Activated CD4-positive, alpha-beta T cell treated with anti-CD3 and anti-CD28 coated beads, Interleukin-2, amount 10 ng/mL, durations not matched to agents 7 days and 5 days (primary cell): ENCODE data around the gene MFAP3L. TPM values are rescaled to one million over a fixed set of nuclear protein-coding genes. Genes with fewer than 3 reads are reported as not detected.
"Not testable (repeated sequence)": the region's sequence is repeated elsewhere in the genome, so short reads cannot be mapped to it uniquely, and the experiment has no call there.

Experiments
- CTCF ChIA-PET: fragments of 350-600 bp; sonication (Branson Sonifier 250); formaldehyde crosslinking; loops from one replicate; lab custom pipeline; 2021; ENCODE audit warnings: antibody characterized with exemption; lab: Charles Lee
- POLR2A ChIA-PET: fragments of 350-600 bp; sonication (Branson Sonifier 250); formaldehyde crosslinking; loops from one replicate; lab custom pipeline; 2021; ENCODE audit warnings: antibody characterized with exemption; lab: Charles Lee
- DNase-seq: peaks from one replicate; pipeline ENCODE4 v3.0.0-alpha.2; 2020
- H3K27ac Mint-ChIP-seq: one replicate; pipeline ENCODE4 v1.8.0; 2021; ENCODE audit warnings: mild to moderate bottlenecking, moderate library complexity, mixed read lengths
- H3K27me3 Mint-ChIP-seq: one replicate; pipeline ENCODE4 v1.8.0; 2021; ENCODE audit warnings: mixed read lengths
- H3K36me3 Mint-ChIP-seq: one replicate; pipeline ENCODE4 v1.8.0; 2021; ENCODE audit warnings: low read depth, mixed read lengths
- H3K4me1 Mint-ChIP-seq: one replicate; pipeline ENCODE4 v1.8.0; 2021; ENCODE audit warnings: mixed read lengths
- H3K4me3 Mint-ChIP-seq: one replicate; pipeline ENCODE4 v1.8.0; 2021; ENCODE audit warnings: mild to moderate bottlenecking, moderate library complexity, mixed read lengths
- H3K9me3 Mint-ChIP-seq: one replicate; pipeline ENCODE4 v1.8.0; 2021; ENCODE audit warnings: mixed read lengths
- total RNA-seq, 2 experiments: library from RNA; stranded (reverse); gene quantifications; one replicate each; pipeline ENCODE4 v1.2.3, GENCODE V29; 2021

The MFAP3L gene
- under 1 TPM; 0.27 to 0.35 TPM for total RNA-seq

DNA sequence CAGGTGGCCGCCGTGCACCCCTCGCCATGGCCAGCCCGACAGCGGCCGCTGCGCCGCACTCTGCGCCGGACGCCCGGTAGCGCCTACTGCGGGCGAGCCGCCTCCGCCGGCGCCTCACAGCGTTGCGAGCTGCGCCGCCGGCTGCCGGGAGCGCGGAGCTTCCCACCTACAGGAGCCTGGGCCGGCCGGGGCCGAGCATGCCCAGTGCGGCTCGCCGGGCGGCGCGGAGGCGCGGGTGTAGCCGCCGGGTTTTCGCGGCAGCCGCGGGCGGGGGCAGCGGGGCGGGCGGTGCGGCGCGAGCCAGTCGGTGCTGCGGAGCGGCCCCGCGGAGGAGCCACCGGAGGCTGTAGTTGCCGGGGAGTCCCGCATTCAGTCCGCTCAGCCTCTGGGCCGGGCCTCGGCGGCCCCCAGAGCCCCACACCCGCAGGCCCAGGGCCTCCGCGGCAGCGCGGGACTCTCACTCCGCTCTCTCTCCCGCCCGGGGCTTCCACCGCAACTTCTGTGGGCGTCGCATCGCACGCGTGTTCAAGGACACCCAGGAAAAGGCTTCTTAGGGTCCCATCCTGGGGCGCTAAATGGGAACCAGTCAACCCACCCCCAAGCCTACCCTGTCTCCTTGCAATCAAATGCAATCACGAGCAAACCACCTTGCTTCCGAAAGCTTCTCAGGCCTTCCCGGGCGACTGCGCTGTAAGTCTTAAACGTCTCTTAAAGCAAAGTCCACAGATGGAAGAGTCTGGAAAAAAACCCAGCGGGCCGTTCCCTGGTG lies at the start of gene MFAP3L:
Gene MFAP3L (minus strand): TSS at position 143 of the 769 bp plus-strand sequence. CDS start 20,518 bp downstream, outside the sequence.
- peak within 1 kb of the TSS; percentile 81 for H3K4me3 Mint-ChIP-seq
- H3K27ac Mint-ChIP-seq: peak within 1 kb of the TSS; percentile 75
- H3K4me1 Mint-ChIP-seq: peaks cover 15% of the 10 kb centered on the region
- no peaks in the 10 kb centered on the region for H3K9me3 Mint-ChIP-seq
- ChIA-PET POLR2A (no interaction called here), CTCF (no interaction called here)
- H3K27me3 Mint-ChIP-seq: peaks cover 70% of the 10 kb centered on the region
- peak; percentile 71 for DNase-seq
- no peaks in the 10 kb centered on the region for H3K36me3 Mint-ChIP-seq

DNA sequence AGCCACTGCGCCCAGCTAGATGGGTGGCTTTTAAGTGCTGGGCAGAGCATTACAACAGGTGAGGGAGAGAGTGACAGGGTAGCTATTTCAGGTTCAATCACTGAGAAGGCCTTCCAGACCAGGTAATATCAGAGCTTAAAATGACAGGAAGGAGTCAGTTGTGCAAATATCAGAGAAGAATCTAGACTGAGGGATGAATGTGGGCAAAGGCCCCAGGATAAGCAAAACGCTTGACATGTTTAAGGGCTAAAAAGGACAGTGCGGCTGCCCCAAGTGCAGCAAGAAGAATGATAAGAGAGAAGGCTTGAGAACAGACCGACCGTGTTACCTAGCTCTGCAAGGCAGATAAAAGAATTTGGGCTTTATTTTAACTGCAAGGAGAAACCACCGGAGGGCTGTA lies 45.0 kb upstream of the MFAP3L start:
- Mint-ChIP-seq H3K27ac (no peak overlapping the region), H3K27me3 (peaks cover 5% of the 10 kb centered on the region), H3K36me3 (no peaks in the 10 kb centered on the region), H3K4me1 (no peaks in the 10 kb centered on the region), H3K9me3 (no peaks in the 10 kb centered on the region), H3K4me3 (no peak overlapping the region)
- ChIA-PET CTCF (no interaction called here), POLR2A (no interaction called here)
- DNase-seq: no peak

DNA sequence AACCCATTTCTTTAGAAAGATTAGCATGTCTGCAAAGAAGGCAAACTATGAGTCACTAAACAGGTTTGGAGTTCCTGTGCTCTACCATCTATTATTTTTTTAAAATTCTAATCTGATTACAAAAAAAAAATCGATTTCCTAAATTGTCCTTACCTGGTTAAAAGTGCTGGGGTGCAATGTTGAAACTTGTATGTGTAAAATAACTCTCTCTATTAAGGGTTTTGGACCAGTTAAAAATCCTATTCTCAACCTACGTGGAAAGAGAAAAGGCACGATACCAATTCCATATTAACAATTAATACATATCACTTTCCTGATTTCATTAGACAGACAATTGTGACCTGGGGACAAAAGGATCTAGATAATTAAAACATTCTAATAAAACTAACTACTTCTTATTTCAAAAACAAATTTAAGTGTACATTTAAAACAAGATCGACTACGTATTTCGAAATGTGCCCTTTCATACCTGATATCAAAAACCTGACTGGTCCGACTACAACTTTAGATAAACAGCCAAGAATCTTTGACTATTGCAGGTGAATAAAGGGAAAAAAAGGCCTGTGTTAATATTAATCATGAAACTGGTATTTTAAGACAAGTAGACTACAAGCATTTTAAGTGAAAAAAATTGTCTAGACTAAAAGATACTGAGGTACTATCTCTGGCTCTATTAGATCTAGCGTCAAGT lies 42.4 kb upstream of the MFAP3L start:
- no peak overlapping the region for H3K4me3 Mint-ChIP-seq
- H3K9me3 Mint-ChIP-seq: no peaks in the 10 kb centered on the region
- H3K4me1 Mint-ChIP-seq: no peaks in the 10 kb centered on the region
- POLR2A ChIA-PET: no interaction called here
- no peaks in the 10 kb centered on the region for H3K36me3 Mint-ChIP-seq
- H3K27ac Mint-ChIP-seq: no peak overlapping the region
- CTCF ChIA-PET: no interaction called here
- no peak for DNase-seq
- H3K27me3 Mint-ChIP-seq: peaks cover 6% of the 10 kb centered on the region

DNA sequence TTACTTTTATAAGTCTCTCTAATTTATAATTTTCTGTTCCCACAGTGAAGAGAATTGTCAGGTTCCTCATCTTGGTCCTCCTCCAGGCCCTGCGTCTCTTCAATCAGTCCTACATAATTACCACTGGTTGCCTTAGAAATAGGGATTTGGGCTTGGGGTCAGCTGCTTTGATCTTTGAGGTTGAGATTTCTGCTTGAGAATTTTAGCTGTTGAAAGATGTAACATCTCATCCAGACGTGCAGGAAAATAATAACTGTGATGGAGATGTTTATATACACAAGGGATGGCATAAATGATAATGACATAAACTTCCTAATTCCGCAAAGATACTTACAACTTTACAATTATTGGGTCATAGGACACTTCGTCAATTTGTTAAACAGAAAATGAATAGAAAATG lies 33.2 kb upstream of the MFAP3L start:
- Mint-ChIP-seq H3K4me3 (no peak overlapping the region), H3K9me3 (no peaks in the 10 kb centered on the region), H3K4me1 (no peaks in the 10 kb centered on the region), H3K27me3 (peaks cover 4% of the 10 kb centered on the region), H3K27ac (no peak overlapping the region), H3K36me3 (no peaks in the 10 kb centered on the region)
- DNase-seq: no peak
- POLR2A ChIA-PET: no interaction called here
- CTCF ChIA-PET: no interaction called here

DNA sequence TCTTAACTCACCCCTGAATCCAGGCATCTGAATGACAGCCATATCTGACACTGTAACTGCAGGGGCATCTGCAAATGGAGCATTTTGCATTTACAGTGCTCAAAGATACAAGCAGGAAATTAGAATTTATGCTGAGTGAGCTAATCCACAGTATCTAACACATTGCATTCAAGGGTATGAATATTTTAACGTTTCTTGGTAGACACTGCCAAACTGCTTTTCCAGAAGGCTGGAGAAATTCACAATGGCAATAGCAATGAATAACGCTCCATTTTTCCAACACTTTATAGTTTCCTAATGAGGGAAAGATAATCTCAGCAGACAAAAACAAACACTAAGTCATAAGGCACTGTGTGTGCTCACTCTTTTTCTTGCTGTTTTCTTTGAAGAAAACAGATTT lies 32.6 kb upstream of the MFAP3L start:
- CTCF ChIA-PET: no interaction called here
- POLR2A ChIA-PET: no interaction called here

DNA sequence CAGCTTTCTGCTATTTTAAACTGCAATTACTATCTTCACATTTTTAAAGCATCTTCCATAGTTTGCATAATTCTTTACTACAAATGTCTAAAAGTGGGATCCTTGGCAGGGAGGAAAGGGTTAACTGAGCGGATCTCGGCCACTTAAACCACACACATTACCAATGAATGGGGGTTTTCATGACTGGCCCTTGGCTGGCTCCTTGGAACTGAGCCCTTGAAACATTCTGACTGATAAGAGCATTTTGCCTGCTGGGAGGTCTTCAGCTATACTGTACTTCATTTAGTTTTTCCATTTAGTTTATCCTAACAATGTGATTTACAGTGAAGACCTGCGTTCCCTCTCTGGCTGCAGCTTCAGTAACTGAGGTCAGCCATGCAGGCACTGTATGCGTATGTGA lies 31.7 kb upstream of the MFAP3L start:
- ChIA-PET CTCF (no interaction called here), POLR2A (no interaction called here)
- H3K36me3 Mint-ChIP-seq: no peaks in the 10 kb centered on the region
- no peak for DNase-seq
- H3K4me1 Mint-ChIP-seq: no peaks in the 10 kb centered on the region
- H3K27me3 Mint-ChIP-seq: peaks cover under 1% of the 10 kb centered on the region
- H3K4me3 Mint-ChIP-seq: no peak overlapping the region
- H3K27ac Mint-ChIP-seq: no peak overlapping the region
- no peaks in the 10 kb centered on the region for H3K9me3 Mint-ChIP-seq

More for the DNA sequence above, 32.6 kb upstream of the MFAP3L start:
- Mint-ChIP-seq H3K36me3 (no peaks in the 10 kb centered on the region), H3K27ac (no peak overlapping the region), H3K4me3 (no peak overlapping the region), H3K9me3 (no peaks in the 10 kb centered on the region), H3K27me3 (peaks cover 4% of the 10 kb centered on the region), H3K4me1 (no peaks in the 10 kb centered on the region)
- DNase-seq: no peak

DNA sequence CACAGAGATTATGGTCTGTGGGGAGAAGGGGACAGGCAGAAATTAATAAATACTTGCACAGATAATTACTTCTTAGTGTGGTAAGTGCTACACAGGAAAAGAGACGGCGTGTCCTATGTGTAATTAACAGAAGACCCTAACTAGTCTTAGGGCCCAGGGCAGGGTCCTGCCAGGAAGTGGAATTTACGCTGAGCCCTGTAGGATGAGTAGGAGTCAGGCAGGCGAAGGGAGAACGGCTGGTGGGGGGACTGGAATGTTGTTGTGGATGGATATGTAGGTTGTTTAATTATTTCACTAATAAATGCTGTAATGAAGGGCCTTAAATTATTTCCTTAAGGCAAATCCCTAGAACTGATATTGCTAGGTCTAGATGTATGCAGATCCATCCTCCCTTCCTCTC lies 26.7 kb upstream of the MFAP3L start:
- Mint-ChIP-seq H3K36me3 (no peaks in the 10 kb centered on the region), H3K9me3 (no peaks in the 10 kb centered on the region), H3K27me3 (no peaks in the 10 kb centered on the region), H3K27ac (no peak overlapping the region), H3K4me1 (no peaks in the 10 kb centered on the region), H3K4me3 (no peak overlapping the region)
- ChIA-PET POLR2A (no interaction called here), CTCF (no interaction called here)
- no peak for DNase-seq

DNA sequence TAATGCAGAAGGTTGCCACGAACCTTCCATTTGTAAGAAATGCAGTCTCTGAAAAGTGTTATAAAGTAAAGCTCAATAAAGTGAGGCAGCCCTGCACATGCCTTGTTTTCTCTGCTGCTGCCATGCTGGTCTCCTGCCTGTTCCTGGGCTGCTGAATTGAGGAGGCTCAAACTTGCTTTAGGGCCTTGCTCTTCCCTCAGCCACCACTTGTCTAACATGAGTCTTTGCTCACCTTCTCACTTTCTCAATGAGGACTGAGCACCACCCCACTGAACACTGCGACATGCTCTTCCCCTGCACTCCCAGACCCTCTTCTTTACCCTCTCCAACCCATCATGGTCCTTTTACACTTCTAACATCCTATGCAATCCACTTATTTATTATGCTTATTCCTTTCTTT lies 25.2 kb upstream of the MFAP3L start:
- ChIA-PET POLR2A (no interaction called here), CTCF (no interaction called here)
- Mint-ChIP-seq H3K9me3 (no peaks in the 10 kb centered on the region), H3K4me3 (no peak overlapping the region), H3K27me3 (no peaks in the 10 kb centered on the region), H3K27ac (no peak overlapping the region), H3K36me3 (no peaks in the 10 kb centered on the region), H3K4me1 (no peaks in the 10 kb centered on the region)
- no peak for DNase-seq

DNA sequence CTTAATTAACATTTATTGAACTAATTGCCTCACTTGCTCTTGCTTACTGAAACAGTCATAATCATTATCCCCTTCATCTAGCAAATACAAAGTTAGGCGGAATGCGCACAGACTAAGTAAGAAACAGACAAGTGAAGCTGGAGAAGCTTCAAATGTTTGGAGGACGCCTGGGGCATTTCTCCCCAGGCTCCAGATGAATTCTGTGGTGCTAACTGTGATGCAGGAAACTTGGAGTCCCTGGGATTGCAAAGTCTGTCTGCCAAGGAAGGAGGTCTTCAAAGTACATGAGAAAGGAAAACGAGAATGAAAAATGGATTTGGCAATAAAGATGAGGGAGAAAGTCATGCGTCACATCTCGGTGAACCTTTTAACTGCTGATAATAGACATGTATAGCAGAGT lies 23.6 kb upstream of the MFAP3L start:
- no peak for DNase-seq
- no peaks in the 10 kb centered on the region for H3K27me3 Mint-ChIP-seq
- CTCF ChIA-PET: interaction anchor here (0.6 kb wide), 1 partner anchor 252 kb away, joined by 3 read pairs; no protein-coding TSS in a partner anchor
- POLR2A ChIA-PET: no interaction called here
- no peaks in the 10 kb centered on the region for H3K4me1 Mint-ChIP-seq
- no peaks in the 10 kb centered on the region for H3K9me3 Mint-ChIP-seq
- no peaks in the 10 kb centered on the region for H3K36me3 Mint-ChIP-seq
- no peak overlapping the region for H3K4me3 Mint-ChIP-seq
- H3K27ac Mint-ChIP-seq: no peak overlapping the region

DNA sequence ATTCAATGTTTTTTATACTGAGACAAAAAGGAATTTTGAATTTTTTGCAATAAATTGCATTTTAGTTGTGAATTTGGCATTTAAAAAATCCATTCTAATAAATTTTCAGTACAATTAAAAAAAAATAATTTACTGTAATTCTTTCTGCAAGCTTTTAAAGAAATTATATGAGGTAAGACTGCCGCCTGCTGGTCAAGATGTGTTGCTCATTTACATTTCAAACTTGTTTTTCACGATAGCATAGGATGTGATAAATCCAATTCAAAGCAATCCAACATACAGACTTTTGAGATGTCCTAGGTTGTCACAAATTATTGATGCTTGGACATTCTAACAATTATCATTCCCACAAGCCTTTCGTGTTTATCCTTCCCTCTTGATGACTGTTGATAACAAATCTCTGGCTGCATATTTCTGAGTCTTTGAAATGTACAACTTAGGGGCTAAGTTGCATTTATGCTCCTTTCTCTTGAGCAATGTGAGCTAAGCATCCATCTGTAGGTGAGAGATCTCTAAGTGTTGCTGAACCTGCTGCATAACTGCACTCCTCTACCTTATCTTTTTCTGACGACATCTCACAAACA lies 21.7 kb upstream of the MFAP3L start:
- CTCF ChIA-PET: interaction anchor here (0.6 to 1.3 kb wide), 3 partner anchors 8 to 434 kb away, joined by 3 read pairs; no protein-coding TSS in a partner anchor
- no peaks in the 10 kb centered on the region for H3K4me1 Mint-ChIP-seq
- DNase-seq: peak; percentile 73
- POLR2A ChIA-PET: no interaction called here
- H3K27ac Mint-ChIP-seq: no peak overlapping the region
- H3K9me3 Mint-ChIP-seq: no peaks in the 10 kb centered on the region
- H3K36me3 Mint-ChIP-seq: no peaks in the 10 kb centered on the region
- H3K27me3 Mint-ChIP-seq: no peaks in the 10 kb centered on the region
- H3K4me3 Mint-ChIP-seq: no peak overlapping the region

DNA sequence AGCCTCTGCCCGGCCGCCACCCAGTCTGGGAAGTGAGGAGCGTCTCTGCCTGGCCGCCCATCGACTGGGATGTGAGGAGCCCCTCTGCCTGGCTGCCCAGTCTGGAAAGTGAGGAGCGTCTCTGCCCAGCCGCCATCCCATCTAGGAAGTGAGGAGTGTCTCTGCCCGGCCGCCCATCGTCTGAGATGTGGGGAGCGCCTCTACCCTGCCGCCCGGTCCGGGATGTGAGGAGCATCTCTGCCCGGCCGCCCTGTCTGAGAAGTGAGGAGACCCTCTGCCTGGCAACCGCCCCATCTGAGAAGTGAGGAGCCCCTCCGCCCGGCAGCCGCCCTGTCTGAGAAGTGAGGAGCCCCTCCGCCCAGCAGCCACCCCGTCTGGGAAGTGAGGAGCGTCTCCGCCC lies 20.0 kb upstream of the MFAP3L start:
- H3K4me1 Mint-ChIP-seq, DNase-seq, H3K4me3 Mint-ChIP-seq, H3K9me3 Mint-ChIP-seq, H3K27me3 Mint-ChIP-seq, CTCF ChIA-PET, H3K27ac Mint-ChIP-seq, H3K36me3 Mint-ChIP-seq, POLR2A ChIA-PET: not testable (repeated sequence)

DNA sequence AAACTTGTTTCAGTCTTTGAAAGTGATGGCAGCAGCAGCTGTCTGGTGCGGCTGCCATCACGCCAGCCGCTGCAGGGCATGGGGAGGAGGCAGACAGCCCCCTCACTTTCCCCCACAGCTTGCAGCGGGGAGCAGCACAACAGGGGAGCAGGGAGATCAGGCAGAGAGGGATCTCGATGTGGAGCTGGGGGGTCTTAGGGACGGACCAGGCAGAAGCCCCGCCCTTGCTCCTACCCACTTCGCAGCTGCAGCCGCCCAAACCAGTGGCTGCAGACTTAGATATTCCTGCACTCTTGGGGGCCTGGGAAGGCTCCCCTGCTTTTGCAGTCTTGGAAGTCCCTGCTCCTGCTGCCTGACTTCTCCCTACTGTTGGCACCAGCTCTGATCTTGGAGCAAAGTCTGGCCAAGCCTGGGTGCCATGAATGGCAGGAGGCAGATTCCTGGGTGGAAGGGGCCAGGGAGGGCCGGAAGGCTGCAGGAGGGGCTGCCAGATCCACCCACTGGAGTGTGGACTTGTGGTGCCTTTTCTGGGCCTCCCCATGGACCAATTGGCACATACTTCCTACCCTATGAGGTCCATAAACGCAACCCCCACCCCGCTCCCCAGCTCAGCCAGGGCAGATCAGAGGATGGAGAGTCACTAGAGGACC lies 14.0 kb upstream of the MFAP3L start:
- Mint-ChIP-seq H3K27me3 (no peaks in the 10 kb centered on the region), H3K4me1 (no peaks in the 10 kb centered on the region), H3K27ac (no peak overlapping the region), H3K9me3 (no peaks in the 10 kb centered on the region), H3K4me3 (no peak overlapping the region), H3K36me3 (no peaks in the 10 kb centered on the region)
- ChIA-PET POLR2A (interaction anchor here (0.6 kb wide), 1 partner anchor 469 kb away, joined by 3 read pairs; no protein-coding TSS in a partner anchor), CTCF (interaction anchor here (0.6 to 1.2 kb wide), 3 partner anchors 8 to 1530 kb away, joined by 3 to 5 read pairs (median 3); no protein-coding TSS in a partner anchor)
- DNase-seq: no peak

DNA sequence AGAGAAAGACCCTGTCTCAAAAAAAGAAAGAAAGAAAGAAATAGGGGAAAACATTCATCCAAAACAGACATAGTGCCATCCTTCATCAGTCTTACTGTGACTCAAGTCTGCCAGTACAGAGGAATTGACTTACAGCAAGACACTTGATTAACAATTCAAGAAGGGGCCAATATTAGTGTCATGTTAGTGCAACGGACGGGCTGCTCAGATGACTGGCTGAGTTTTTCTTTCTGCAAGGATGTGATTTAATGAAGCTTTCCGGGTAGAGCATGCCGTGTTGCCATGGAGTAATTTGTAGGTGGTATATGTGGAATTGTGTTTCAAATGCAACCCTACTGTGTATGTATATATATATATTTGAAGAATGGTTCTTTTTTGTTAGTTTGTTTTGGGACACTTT lies 12.6 kb upstream of the MFAP3L start:
- Mint-ChIP-seq H3K4me1 (no peaks in the 10 kb centered on the region), H3K27ac (no peak overlapping the region), H3K9me3 (no peaks in the 10 kb centered on the region), H3K4me3 (no peak overlapping the region), H3K36me3 (no peaks in the 10 kb centered on the region), H3K27me3 (no peaks in the 10 kb centered on the region)
- POLR2A ChIA-PET: no interaction called here
- no peak for DNase-seq
- CTCF ChIA-PET: no interaction called here
